Thymus (tissue), 11 donors: Measurements from ENCODE around the gene METTL26. TPM values are rescaled to one million over a fixed set of nuclear protein-coding genes. Genes with fewer than 3 reads are reported as not detected.
A peak's percentile ranks its signal among the peaks of the same experiment; 100 is the strongest.

Experiments
- DNase-seq, 9 donors: peaks; one replicate each; pipeline ENCODE4 v3.0.0-alpha.2; 2013; ENCODE audit warnings: low spot score in 9 of 9, low read depth in 6 of 9, missing footprints in 1 of 9
- H3K27ac ChIP-seq, 2 donors: one replicate each; pipeline ENCODE4 v1.5.1; 2013; ENCODE audit warnings: control low read depth in 1 of 2, low read depth in 1 of 2, low read length in 1 of 2, mild to moderate bottlenecking in 1 of 2, moderate library complexity in 1 of 2
- H3K27me3 ChIP-seq, 2 donors: one replicate each; pipeline ENCODE4 v1.5.1; 2013; ENCODE audit warnings: low read length in 1 of 2; ENCODE audit not compliant: control insufficient read depth in 2 of 2, insufficient read depth in 1 of 2
- H3K36me3 ChIP-seq, 2 donors: one replicate each; pipeline ENCODE4 v1.5.1; 2013; ENCODE audit warnings: low read length in 1 of 2, mild to moderate bottlenecking in 1 of 2, moderate library complexity in 1 of 2; ENCODE audit not compliant: control insufficient read depth in 2 of 2, insufficient read depth in 2 of 2
- H3K4me1 ChIP-seq, 2 donors: one replicate each; pipeline ENCODE4 v1.5.1; 2013; ENCODE audit warnings: low read length in 2 of 2; ENCODE audit not compliant: control insufficient read depth in 2 of 2, insufficient read depth in 2 of 2
- H3K4me3 ChIP-seq, 2 donors: one replicate each; pipeline ENCODE4 v1.5.1; 2013; ENCODE audit warnings: low read length in 2 of 2, control low read depth in 1 of 2, mild to moderate bottlenecking in 1 of 2
- H3K9me3 ChIP-seq, 2 donors: one replicate each; pipeline ENCODE4 v1.5.1; 2013; ENCODE audit warnings: low read length in 1 of 2, mild to moderate bottlenecking in 1 of 2; ENCODE audit not compliant: control insufficient read depth in 2 of 2, insufficient read depth in 1 of 2
- WGBS: extraction: QIAGEN DNeasy Blood & Tissue Kit; methylation state at CpG from one replicate; pipeline ENCODE4 v1.1.7; 2013; 5-methylcytosine and 5-hydroxymethylcytosine counted together
- polyA plus RNA-seq: library from polyadenylated mRNA; stranded (reverse); fragments of 200-250 nt; gene quantifications from one replicate; pipeline ENCODE4 v1.2.3, GENCODE V29; 2013
- total RNA-seq: library from RNA; stranded (reverse); fragments of 120-200 nt; gene quantifications from one replicate; pipeline ENCODE4 v1.2.4, GENCODE V29; 2013
- donor health status: healthy.

The METTL26 gene
- total and polyA plus RNA-seq, 2 donors: 97.6 to 110 TPM

GRCh38 chr16:671353-672131, 35.4 kb upstream of the METTL26 start:
- H3K4me3 ChIP-seq: no peak overlapping the region
- WGBS: 97% methylated on average over 40 of the region's 40 CpGs
- H3K36me3 ChIP-seq: peaks cover 48 to 53% of the 10 kb centered on the region in 2 donors
- H3K9me3 ChIP-seq: no peaks in the 10 kb centered on the region
- H3K27ac ChIP-seq: no peak overlapping the region
- peaks cover 21 to 26% of the 10 kb centered on the region in 2 donors for H3K27me3 ChIP-seq
- DNase-seq: no peak
- peaks cover 11 to 17% of the 10 kb centered on the region in 2 donors for H3K4me1 ChIP-seq

GRCh38 chr16:670485-671352, 34.6 kb upstream of the METTL26 start:
- peaks cover 51 to 53% of the 10 kb centered on the region in 2 donors for H3K36me3 ChIP-seq
- H3K4me3 ChIP-seq: no peak overlapping the region
- peaks cover 10 to 17% of the 10 kb centered on the region in 2 donors for H3K4me1 ChIP-seq
- no peak overlapping the region for H3K27ac ChIP-seq
- H3K9me3 ChIP-seq: no peaks in the 10 kb centered on the region
- H3K27me3 ChIP-seq: peaks cover 13 to 17% of the 10 kb centered on the region in 2 donors
- WGBS: 95% methylated on average over 52 of the region's 52 CpGs
- DNase-seq: no peak

GRCh38 chr16:669666-670065, 33.6 kb upstream of the METTL26 start:
- Histone ChIP-seq H3K4me3 (no peak overlapping the region), H3K4me1 (peaks cover 8 to 12% of the 10 kb centered on the region in 2 donors), H3K36me3 (peaks cover 51 to 53% of the 10 kb centered on the region in 2 donors), H3K27ac (no peak overlapping the region), H3K9me3 (no peaks in the 10 kb centered on the region), H3K27me3 (peaks cover 3 to 8% of the 10 kb centered on the region in 2 donors)
- WGBS: 97% methylated on average over 13 of the region's 13 CpGs
- DNase-seq: no peak

GRCh38 chr16:668519-669171, 32.5 kb upstream of the METTL26 start:
- DNase-seq: no peak
- Histone ChIP-seq H3K4me3 (peak overlapping the region; percentile 72 to 91), H3K27ac (peak overlapping the region in 1 of 2 donors; percentile 89), H3K27me3 (no peaks in the 10 kb centered on the region), H3K36me3 (peaks cover 45 to 46% of the 10 kb centered on the region in 2 donors), H3K4me1 (peaks cover 8 to 12% of the 10 kb centered on the region in 2 donors), H3K9me3 (no peaks in the 10 kb centered on the region)
- WGBS: 12% methylated on average over 50 of the region's 50 CpGs

- Histone ChIP-seq H3K27me3 (no peaks in the 10 kb centered on the region), H3K4me3 (peak within 1 kb of the TSS; percentile 72 to 91), H3K9me3 (no peaks in the 10 kb centered on the region), H3K4me1 (peaks cover 8 to 12% of the 10 kb centered on the region in 2 donors), H3K27ac (peak within 1 kb of the TSS; percentile 36 to 89), H3K36me3 (peaks cover 39% of the 10 kb centered on the region in 2 donors)
- peak in 7 of 9 donors; percentile 67 to 91 (median 81) for DNase-seq
- under 1% methylated on average over 78 of the region's 78 CpGs for WGBS
Observed at GRCh38 chr16:667780-668518, 31.8 kb upstream of the METTL26 start, which contains the start of gene RHOT2. RHOT2 (plus strand) TSS chr16:668132; CDS start chr16:668200, 68 bp downstream.

- peaks cover 37% of the 10 kb centered on the region in 2 donors for H3K36me3 ChIP-seq
- DNase-seq: no peak
- 92% methylated on average over 22 of the region's 22 CpGs for WGBS
- H3K27me3 ChIP-seq: no peaks in the 10 kb centered on the region
- peaks cover 8 to 12% of the 10 kb centered on the region in 2 donors for H3K4me1 ChIP-seq
- peak overlapping the region; percentile 36 to 68 for H3K27ac ChIP-seq
- peak overlapping the region; percentile 72 to 91 for H3K4me3 ChIP-seq
- H3K9me3 ChIP-seq: no peaks in the 10 kb centered on the region
Observed at GRCh38 chr16:667113-667779, 31.1 kb upstream of the METTL26 start.

GRCh38 chr16:666572-666971, 30.5 kb upstream of the METTL26 start:
- H3K4me1 ChIP-seq: peaks cover 8 to 12% of the 10 kb centered on the region in 2 donors
- H3K36me3 ChIP-seq: peaks cover 30 to 33% of the 10 kb centered on the region in 2 donors
- whole genome bisulfite sequencing: 95% methylated on average over 13 of the region's 13 CpGs
- H3K4me3 ChIP-seq: no peak overlapping the region
- no peak overlapping the region for H3K27ac ChIP-seq
- no peaks in the 10 kb centered on the region for H3K9me3 ChIP-seq
- DNase-seq: no peak
- no peaks in the 10 kb centered on the region for H3K27me3 ChIP-seq

- no peaks in the 10 kb centered on the region for H3K9me3 ChIP-seq
- H3K27ac ChIP-seq: no peak overlapping the region
- over 99% methylated on average over 21 of the region's 21 CpGs for WGBS
- H3K4me3 ChIP-seq: no peak overlapping the region
- no peaks in the 10 kb centered on the region for H3K27me3 ChIP-seq
- peaks cover 13 to 22% of the 10 kb centered on the region in 2 donors for H3K36me3 ChIP-seq
- DNase-seq: no peak
- H3K4me1 ChIP-seq: peaks cover 2 to 4% of the 10 kb centered on the region in 2 donors
Observed at GRCh38 chr16:662597-662996, 26.5 kb upstream of the METTL26 start.
